Tibial nerve (tissue), 4 donors: ENCODE measurements around the gene FIGLA.

Source experiments
- CTCF ChIP-seq, 5 experiments: fragments of 200-600 bp in 3 of 5; fragments of 450-650 bp in 2 of 5; sonication (generic) in 3 of 5; IDR thresholded peaks; one replicate each; pipeline ENCODE4 v1.5.1; 2016 to 2019; ENCODE audit warnings: antibody characterized with exemption in 5 of 5, mild to moderate bottlenecking in 3 of 5, moderate library complexity in 2 of 5
- EP300 ChIP-seq, 2 donors: sonication (generic); formaldehyde crosslinking; IDR thresholded peaks; one replicate each; pipeline ENCODE4 v1.6.1; 2017; ENCODE audit warnings: antibody characterized with exemption in 2 of 2, mild to moderate bottlenecking in 1 of 2
- POLR2A ChIP-seq, 2 donors: fragments of 450-650 bp; IDR thresholded peaks; one replicate each; pipeline ENCODE4 v1.6.1; 2017; ENCODE audit warnings: antibody characterized with exemption in 2 of 2, mild to moderate bottlenecking in 2 of 2, moderate library complexity in 2 of 2

- no peak for TF ChIP-seq CTCF (IDR thresholded peaks at IDR 0.05)
- no peak for TF ChIP-seq POLR2A (IDR thresholded peaks at IDR 0.05)
- no peak for TF ChIP-seq EP300 (IDR thresholded peaks at IDR 0.05)
Observed at GRCh38 chr2:70766357-70767078, 23.9 kb downstream of the FIGLA start.
